GM23248 (cell line): Measurements from ENCODE around the gene GPR35.

ENCODE experiments used
- EZH2 ChIP-seq: fragments of 200-600 bp; sonication (generic); IDR thresholded peaks from 2 replicates; pipeline ENCODE4 v1.6.1; 2018; ENCODE audit warnings: antibody characterized with exemption, mild to moderate bottlenecking; ENCODE audit not compliant: insufficient read depth, poor library complexity, severe bottlenecking
- EZH2phosphoT487 ChIP-seq: fragments of 200-600 bp; sonication (generic); IDR thresholded peaks from 2 replicates; pipeline ENCODE4 v1.6.1; 2018; ENCODE audit warnings: antibody characterized with exemption, moderate library complexity, mild to moderate bottlenecking, low read depth; ENCODE audit not compliant: insufficient read depth

- TF ChIP-seq EZH2phosphoT487, result no peak
- no peak for TF ChIP-seq EZH2
Measured at GRCh38 chr2:240631548-240632305, 6.4 kb downstream of the GPR35 start.
